ENCODE data around the gene COQ8B.

DNA sequence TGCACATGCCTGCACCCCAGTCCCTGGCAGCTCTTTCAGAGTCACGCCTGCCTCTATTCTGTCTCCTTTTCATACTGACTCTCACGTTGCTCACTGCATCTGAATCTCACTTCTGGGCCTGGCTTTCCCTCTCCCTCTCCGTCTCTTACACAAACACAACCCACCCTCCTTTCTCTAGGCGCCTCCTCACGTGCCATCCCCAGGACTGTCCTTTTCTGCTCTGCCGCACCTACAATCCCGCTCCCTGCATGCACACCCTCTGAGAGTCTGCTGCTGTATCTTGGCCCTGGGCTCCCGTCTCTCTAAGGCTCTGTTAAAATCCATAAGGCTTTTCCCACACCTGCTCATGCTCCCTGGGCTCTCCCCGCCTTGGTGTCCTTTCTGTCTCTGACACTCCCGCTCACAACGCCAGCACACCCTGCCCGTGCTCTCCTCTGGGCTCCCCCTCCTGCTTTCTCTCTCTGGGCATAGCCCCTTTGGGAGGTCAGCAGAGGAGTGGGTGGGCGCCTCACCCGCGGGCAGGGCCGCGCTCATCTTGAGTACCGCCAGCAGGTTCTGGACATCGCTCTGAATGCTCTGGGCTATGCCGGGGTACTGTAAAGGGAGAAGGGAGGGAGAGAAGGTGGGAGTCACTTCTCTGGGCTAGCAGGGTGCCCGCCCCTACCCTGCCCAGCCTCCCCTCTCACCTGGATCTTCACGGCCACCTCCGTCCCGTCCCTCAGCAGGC is 13.5 kb downstream of the COQ8B start:
- TF ChIP-seq, protein P1, sequence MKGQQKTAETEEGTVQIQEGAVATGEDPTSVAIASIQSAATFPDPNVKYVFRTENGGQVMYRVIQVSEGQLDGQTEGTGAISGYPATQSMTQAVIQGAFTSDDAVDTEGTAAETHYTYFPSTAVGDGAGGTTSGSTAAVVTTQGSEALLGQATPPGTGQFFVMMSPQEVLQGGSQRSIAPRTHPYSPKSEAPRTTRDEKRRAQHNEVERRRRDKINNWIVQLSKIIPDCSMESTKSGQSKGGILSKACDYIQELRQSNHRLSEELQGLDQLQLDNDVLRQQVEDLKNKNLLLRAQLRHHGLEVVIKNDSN (CRISPR knock-in tag; IDR thresholded peaks at IDR 0.05): no peak
- TF ChIP-seq ESRRA (CRISPR knock-in tag; IDR thresholded peaks at IDR 0.05; ENCODE audit: borderline replicate concordance): no peak
- TF ChIP-seq, protein P2, sequence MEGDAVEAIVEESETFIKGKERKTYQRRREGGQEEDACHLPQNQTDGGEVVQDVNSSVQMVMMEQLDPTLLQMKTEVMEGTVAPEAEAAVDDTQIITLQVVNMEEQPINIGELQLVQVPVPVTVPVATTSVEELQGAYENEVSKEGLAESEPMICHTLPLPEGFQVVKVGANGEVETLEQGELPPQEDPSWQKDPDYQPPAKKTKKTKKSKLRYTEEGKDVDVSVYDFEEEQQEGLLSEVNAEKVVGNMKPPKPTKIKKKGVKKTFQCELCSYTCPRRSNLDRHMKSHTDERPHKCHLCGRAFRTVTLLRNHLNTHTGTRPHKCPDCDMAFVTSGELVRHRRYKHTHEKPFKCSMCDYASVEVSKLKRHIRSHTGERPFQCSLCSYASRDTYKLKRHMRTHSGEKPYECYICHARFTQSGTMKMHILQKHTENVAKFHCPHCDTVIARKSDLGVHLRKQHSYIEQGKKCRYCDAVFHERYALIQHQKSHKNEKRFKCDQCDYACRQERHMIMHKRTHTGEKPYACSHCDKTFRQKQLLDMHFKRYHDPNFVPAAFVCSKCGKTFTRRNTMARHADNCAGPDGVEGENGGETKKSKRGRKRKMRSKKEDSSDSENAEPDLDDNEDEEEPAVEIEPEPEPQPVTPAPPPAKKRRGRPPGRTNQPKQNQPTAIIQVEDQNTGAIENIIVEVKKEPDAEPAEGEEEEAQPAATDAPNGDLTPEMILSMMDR (IDR thresholded peaks at IDR 0.05): no peak
- no peak for TF ChIP-seq NFYB (CRISPR knock-in tag; conservative IDR thresholded peaks at IDR 0.05; ENCODE audit: low read depth)
- no peak for TF ChIP-seq KAT7 (CRISPR knock-in tag; IDR thresholded peaks at IDR 0.05; ENCODE audit: borderline replicate concordance)
- TF ChIP-seq, protein P3, sequence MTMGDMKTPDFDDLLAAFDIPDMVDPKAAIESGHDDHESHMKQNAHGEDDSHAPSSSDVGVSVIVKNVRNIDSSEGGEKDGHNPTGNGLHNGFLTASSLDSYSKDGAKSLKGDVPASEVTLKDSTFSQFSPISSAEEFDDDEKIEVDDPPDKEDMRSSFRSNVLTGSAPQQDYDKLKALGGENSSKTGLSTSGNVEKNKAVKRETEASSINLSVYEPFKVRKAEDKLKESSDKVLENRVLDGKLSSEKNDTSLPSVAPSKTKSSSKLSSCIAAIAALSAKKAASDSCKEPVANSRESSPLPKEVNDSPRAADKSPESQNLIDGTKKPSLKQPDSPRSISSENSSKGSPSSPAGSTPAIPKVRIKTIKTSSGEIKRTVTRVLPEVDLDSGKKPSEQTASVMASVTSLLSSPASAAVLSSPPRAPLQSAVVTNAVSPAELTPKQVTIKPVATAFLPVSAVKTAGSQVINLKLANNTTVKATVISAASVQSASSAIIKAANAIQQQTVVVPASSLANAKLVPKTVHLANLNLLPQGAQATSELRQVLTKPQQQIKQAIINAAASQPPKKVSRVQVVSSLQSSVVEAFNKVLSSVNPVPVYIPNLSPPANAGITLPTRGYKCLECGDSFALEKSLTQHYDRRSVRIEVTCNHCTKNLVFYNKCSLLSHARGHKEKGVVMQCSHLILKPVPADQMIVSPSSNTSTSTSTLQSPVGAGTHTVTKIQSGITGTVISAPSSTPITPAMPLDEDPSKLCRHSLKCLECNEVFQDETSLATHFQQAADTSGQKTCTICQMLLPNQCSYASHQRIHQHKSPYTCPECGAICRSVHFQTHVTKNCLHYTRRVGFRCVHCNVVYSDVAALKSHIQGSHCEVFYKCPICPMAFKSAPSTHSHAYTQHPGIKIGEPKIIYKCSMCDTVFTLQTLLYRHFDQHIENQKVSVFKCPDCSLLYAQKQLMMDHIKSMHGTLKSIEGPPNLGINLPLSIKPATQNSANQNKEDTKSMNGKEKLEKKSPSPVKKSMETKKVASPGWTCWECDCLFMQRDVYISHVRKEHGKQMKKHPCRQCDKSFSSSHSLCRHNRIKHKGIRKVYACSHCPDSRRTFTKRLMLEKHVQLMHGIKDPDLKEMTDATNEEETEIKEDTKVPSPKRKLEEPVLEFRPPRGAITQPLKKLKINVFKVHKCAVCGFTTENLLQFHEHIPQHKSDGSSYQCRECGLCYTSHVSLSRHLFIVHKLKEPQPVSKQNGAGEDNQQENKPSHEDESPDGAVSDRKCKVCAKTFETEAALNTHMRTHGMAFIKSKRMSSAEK (CRISPR knock-in tag; IDR thresholded peaks at IDR 0.05; ENCODE audit: borderline replicate concordance): no peak
- TF ChIP-seq ZNF121 (CRISPR knock-in tag; IDR thresholded peaks at IDR 0.05): no peak
- no peak for TF ChIP-seq JUN (CRISPR knock-in tag; IDR thresholded peaks at IDR 0.05)
- TF ChIP-seq, protein P4, sequence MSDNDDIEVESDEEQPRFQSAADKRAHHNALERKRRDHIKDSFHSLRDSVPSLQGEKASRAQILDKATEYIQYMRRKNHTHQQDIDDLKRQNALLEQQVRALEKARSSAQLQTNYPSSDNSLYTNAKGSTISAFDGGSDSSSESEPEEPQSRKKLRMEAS (CRISPR knock-in tag; IDR thresholded peaks at IDR 0.05): no peak
- no peak for TF ChIP-seq MYBL2 (CRISPR knock-in tag; IDR thresholded peaks at IDR 0.05)
- TF ChIP-seq NFE2L1 (CRISPR knock-in tag; IDR thresholded peaks at IDR 0.05): no peak
- TF ChIP-seq ELF4 (CRISPR knock-in tag; IDR thresholded peaks at IDR 0.05; ENCODE audit: low read depth): no peak
- TF ChIP-seq, protein P5, sequence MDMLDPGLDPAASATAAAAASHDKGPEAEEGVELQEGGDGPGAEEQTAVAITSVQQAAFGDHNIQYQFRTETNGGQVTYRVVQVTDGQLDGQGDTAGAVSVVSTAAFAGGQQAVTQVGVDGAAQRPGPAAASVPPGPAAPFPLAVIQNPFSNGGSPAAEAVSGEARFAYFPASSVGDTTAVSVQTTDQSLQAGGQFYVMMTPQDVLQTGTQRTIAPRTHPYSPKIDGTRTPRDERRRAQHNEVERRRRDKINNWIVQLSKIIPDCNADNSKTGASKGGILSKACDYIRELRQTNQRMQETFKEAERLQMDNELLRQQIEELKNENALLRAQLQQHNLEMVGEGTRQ (CRISPR knock-in tag; IDR thresholded peaks at IDR 0.05): no peak
- TF ChIP-seq, protein P6, sequence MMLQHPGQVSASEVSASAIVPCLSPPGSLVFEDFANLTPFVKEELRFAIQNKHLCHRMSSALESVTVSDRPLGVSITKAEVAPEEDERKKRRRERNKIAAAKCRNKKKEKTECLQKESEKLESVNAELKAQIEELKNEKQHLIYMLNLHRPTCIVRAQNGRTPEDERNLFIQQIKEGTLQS (CRISPR knock-in tag; conservative IDR thresholded peaks at IDR 0.05): no peak

Data from WTC11 (cell line).